NCI-H526 (cell line): ENCODE results near the gene HLTF.
"Not testable (repeated sequence)": the region's sequence is repeated elsewhere in the genome, so short reads cannot be mapped to it uniquely, and the experiment has no call there.

Experiments used
- DNase-seq, 2 experiments: peaks; one replicate each; lab custom pipeline; 2025; lab: John Stamatoyannopoulos, UW

HLTF gene, protein sequence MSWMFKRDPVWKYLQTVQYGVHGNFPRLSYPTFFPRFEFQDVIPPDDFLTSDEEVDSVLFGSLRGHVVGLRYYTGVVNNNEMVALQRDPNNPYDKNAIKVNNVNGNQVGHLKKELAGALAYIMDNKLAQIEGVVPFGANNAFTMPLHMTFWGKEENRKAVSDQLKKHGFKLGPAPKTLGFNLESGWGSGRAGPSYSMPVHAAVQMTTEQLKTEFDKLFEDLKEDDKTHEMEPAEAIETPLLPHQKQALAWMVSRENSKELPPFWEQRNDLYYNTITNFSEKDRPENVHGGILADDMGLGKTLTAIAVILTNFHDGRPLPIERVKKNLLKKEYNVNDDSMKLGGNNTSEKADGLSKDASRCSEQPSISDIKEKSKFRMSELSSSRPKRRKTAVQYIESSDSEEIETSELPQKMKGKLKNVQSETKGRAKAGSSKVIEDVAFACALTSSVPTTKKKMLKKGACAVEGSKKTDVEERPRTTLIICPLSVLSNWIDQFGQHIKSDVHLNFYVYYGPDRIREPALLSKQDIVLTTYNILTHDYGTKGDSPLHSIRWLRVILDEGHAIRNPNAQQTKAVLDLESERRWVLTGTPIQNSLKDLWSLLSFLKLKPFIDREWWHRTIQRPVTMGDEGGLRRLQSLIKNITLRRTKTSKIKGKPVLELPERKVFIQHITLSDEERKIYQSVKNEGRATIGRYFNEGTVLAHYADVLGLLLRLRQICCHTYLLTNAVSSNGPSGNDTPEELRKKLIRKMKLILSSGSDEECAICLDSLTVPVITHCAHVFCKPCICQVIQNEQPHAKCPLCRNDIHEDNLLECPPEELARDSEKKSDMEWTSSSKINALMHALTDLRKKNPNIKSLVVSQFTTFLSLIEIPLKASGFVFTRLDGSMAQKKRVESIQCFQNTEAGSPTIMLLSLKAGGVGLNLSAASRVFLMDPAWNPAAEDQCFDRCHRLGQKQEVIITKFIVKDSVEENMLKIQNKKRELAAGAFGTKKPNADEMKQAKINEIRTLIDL

DNA sequence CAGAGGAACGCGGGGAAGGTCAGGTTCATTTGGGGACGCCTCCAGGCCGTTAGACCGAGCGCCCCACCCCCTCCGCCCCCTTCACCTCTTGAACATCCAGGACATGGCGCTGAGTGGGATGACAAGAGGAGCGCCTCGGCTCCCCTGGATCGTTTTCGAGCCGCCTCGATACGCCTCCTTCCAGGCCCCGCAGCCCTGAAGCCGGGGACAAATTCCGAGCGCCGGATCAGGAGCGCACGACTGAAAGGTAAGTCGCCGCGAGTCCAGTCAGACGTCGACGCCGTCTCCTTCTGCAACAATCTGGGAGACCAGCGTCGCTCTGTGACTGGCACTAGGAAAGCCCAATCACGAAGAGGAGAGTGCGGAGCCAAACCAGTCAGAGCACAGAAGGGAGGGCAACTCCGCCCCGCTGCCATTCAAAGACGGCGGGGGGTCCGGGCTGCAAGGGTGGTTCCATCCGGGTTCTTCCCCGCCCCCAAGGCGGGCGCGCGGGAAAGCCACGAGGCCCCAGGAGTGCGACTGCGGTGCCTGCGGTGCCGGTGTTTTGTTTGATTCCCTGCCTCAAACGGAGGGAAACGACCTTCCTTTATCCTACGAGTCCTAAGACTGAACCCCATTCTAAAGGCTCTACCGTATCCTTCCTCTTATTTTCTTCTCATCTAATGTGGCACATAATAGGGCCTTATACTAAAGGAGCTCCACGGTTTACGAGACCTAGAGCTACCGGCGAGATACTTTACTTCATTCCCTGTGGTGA lies at the start of gene HLTF:
Gene HLTF, minus strand, starts transcription at position 302 of the 757 bp plus-strand sequence. Its CDS starts 197 bp downstream, at position 105.
- peak; percentile 98 to 99 for DNase-seq

DNA sequence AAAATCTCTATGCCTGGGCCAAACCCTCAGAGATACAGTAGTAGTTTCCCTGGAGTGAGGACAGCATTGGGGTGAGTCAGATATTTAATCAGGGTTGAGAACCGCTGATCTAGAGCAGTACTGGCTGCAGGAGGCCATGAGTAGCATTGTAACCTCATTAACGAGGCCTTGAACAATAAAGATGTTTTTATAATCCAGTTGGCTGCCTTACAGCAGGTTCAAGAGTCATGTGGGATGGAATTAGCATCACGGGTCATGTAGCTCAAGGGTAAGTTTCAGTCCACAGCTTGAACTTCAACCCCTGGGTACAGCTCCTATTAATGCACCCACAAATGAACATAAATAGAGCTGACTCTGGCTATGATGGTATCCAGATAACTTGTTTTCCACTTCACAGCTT lies 48.2 kb upstream of the HLTF start:
- DNase-seq = no peak

DNA sequence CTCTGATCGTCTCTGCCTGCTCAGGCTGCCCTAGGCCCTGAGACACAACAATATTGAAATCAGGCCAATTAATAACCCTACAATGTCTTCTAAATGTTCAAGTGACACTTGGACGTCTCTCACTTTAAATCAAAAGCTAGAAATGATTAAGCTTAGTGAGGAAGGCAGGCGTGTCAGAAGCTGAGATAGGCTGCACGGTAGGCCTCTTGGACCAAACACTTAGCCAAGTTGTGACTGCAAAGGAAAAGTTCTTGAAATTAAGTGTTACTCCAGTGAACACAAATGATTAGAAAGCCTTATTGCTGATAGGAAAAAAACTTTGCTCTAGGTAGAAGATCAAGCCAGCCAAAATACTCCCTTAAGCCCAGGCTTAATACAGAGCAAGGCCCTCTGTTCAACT lies 45.3 kb upstream of the HLTF start:
- DNase-seq = no peak

DNA sequence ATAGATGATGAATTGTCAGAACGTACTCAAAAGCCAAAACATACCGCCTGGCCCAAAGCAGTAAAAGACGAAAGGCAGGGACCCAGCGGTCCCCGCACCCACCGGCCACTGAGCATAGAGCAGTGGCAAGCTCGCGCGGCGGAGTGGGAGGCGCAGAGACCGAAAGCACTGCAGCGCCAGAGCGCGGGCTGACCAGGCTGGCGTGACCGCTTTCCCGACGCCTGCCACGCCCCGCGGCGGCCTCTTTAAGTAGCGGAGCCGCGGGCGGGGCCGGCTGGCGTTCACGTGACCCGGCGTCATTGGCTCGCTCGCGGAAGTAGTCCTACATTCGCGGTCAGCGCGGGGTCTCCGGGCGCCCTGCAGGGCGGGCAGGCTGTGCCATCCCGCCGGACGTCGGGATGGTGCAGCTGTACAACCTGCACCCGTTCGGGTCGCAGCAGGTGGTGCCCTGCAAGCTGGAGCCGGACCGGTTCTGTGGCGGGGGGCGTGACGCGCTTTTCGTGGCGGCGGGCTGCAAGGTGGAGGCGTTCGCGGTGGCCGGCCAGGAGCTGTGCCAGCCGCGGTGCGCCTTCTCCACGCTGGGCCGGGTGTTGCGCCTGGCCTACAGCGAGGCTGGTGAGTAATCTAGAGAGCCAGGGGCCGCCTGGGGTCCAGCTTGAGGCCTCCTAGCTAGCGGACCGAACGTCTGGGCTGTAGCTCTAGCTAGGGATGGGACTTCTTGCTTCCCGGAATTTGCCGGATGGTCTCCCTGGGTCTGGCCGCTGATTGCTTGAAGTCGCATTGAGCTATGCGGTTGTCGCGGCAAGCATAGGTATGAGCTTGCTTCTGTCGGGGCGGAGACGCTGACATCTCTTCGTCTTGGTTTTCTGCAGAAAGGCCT lies 43.2 kb upstream of the HLTF start, which contains the start of gene HPS3:
Gene HPS3, plus strand, starts transcription at position 313 of the 880 bp plus-strand sequence. Its CDS starts 86 bp downstream, at position 399.
- DNase-seq = peak; percentile 85 to 97

DNA sequence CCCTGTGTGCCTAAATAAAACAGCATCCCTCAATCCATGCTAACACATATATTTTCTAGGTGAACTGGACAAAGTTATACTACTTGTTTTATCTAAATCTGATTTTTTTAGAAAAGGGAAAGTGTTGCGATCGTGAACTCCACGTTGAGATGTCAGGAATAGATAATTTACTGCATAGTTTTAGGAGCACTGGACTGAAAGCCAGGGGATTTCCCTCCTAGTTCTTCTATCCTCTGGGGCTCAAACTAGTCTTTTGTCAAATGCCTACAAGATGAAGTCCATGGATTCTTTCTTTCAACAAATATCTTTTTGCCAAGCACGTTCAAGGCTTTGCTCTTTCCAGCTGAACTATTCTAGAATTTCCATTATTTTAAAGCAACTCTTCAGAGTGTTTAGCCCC lies 42.5 kb upstream of the HLTF start:
- no peak for DNase-seq

DNA sequence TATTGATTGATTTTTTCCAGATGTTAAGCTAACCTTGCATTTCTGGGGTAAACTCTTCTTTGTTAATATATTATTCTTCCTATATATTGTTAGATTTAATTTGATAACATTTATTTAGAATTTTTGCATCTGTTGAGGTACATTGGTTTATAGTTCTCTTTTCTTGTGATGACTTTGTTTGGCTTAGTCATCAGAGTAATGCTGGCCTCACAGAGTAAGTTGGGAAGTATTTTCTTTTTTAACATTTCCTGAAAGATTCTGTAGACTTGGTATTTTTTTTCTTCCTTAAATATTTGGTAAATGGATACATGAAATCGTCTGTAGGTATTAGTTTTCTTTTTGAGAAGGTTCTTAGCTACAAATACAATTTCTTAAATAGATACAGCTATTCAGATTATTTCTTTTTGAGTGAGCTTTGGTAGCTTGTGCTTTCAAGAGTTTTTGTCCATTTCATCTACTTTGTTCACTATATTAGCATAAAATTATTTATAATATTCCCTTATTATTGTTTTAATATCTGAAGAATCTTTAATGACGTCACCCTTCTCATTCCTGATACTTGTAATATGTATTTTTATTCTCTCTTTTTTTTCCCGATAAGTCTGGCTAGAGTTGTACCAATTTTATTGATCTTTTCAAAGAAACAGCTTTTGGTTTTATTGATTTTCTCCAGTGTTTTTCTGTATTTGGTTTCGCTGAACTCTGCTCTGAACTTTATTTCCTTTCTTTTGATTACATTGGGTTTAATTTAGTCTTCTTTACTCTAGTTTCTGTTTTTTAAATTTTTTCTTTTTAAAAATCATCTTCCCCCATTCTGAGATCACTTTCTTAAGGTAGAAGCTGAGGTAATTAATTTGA lies 36.6 kb upstream of the HLTF start:
- DNase-seq = no peak

DNA sequence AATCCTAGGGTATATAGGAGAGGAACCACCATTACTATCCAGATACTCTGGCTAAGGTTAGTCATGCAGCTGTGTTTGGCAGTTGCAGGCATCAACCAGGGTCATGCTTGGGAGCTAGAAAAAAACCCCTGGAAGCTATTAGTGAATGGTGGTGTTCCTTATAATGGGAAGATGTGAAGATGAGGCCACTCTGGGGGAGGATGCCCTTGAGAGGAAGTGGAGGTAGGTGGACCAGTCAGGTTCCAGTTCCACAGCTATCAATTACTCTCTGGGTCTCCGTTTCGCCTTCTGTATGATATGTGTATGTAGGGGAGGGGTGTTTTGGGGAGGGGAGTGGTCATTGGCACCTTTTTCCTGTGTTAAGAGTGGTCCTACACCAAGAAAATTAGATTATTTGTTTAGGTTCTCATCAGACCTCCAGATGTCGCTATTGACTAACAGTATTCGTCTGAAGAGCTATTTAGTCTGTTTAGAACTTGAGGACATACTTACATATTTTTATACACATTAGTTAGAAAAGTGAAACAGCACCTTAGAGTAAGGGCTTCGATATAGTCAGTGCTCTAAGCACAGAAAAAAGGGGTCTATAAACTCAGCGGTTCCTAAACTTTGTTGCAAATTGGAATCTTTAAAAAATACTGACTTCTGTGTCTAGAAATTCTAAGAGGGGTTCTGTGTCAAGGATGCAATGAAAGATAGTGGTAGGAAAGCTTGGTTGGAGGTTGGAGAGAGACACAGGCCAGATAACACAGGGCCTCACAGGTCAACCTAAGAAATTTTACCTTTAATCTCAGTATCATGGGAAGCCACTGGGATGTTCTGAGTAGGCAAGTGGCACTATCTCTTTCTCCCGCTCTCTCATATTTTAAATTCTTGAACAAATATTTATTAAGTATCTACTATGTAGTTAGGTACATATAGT lies 34.0 kb upstream of the HLTF start:
- DNase-seq = peak; percentile 9 to 76

DNA sequence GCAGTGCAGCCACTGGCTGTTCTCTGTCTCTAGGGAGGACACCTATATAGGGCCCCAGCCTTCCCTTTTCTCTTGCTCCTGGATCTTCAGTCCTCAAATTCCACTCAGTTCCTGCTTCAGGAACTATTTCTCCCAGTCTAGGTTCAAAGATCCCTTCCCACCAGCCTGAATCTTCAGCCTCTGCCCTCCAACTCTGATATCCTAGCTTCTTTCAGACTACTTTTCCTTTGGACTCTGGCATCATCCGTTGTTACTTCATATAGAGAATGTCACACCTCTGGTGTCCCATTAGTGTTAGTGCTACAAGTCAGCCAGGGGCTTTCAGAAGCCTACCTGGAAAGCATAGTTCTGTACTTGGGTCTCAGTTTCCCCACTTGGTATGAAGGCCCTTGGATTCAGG lies 33.1 kb upstream of the HLTF start:
- no peak for DNase-seq

DNA sequence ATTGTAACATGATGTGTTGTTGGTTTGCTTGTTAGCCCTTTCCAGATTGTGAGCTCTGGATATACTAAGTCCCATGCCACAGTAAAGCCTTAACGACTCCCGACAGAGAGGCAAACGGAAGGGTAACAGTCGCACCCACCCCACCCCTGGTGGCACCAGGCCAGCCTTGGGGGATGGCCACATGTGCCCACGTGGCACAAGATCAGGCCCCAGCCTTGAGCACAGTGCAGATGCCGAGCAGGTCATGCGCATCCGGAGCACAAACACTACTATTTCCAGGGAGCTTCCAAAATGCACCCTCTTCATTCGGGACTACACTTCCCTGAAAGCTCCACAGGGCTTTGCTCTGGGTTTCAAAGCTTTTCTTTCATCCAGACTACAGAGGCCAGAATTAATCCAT lies 32.4 kb upstream of the HLTF start:
- DNase-seq = no peak

DNA sequence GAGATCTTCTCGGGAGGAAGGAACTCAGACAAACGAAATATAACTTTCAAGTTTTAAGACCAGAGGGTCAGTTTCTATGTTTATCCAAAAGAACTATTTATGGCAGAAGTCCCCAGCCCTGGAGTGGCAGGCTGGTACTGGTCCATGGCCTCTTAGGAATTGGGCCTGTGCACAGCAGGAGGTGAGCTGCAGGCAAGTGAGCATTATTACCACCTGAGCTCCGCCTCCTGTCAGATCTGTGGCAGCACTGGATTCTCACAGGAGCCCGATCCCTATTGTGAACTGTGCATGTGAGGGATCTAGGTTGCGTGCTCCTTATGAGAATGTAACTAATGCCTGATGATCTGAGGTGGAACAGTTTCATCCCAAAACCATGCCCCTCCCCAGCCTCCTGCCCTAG lies 28.8 kb upstream of the HLTF start:
- DNase-seq = no peak

DNA sequence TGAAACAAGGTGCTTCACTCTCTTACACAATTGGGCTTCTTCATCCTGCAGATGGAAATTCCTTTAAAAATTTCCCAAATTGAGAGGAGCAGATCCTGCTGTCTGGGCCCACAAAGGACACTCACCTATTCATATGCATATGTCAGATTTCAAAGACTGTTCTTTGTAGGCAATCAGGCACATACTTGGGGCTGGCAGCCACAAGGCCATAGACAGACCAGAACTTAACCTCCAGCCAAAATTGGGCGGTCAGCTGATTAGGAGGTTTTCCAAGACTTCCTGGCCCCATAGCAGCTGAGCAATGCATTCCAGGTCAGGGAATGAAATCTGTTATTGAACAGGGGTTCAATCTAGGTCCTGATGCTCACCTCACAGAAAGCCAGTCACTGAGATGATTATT lies 28.1 kb upstream of the HLTF start:
- DNase-seq = no peak

DNA sequence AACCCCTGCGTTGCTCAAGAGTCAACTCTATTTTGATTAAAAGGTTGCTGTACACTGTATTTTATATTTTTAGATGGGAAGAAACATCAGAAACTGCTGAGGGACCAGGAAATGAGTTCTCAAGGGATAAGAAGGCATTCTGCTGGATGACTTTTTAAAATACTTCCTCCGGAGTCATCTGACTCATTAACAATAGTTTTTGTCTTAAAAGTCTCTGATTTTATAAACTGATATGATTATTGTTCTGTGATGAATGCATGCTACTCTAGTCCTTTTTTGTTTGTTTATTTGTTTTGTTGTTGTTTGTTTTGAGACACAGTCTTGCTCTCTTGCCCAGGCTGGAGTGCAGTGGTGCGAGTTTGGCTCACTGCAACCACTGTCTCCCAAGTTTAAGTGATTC lies 18.2 kb upstream of the HLTF start:
- no peak for DNase-seq

DNA sequence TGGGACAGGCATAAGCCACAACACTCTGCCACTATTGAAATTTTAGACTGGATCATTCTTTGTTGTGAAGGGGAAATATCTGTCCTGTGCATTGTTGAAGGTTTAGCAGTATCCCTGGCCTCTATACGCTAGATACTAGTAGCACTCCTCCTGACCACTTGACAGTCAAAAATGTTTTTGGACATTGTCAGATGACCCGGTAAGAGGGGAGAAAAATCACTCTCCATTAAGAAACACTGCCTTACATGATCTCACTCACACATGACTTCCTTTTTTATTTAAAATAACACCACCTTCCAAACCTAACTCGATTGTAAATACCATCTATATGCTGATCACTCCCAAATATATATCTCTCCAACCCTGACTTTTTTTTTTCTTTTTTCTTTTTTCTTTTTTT lies 15.3 kb upstream of the HLTF start:
- no peak for DNase-seq

DNA sequence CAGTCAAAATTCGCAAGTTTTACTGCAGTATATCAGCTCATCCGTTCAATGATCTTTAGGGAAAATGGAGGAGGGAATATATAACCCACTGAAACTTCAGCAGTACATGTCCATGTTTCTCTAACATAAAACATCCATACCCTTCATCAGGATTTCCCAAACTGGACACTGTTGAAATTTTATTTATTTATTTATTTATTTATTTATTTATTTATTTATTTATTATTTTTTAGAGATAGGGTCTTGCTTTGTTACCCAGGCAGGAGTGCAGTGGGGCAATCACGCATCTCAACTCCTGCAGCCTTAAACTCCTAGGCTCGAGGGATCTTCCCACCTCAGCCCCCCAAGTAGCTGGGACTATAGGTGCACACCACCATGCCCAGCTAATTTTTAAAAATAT lies 14.8 kb upstream of the HLTF start:
- no peak for DNase-seq

DNA sequence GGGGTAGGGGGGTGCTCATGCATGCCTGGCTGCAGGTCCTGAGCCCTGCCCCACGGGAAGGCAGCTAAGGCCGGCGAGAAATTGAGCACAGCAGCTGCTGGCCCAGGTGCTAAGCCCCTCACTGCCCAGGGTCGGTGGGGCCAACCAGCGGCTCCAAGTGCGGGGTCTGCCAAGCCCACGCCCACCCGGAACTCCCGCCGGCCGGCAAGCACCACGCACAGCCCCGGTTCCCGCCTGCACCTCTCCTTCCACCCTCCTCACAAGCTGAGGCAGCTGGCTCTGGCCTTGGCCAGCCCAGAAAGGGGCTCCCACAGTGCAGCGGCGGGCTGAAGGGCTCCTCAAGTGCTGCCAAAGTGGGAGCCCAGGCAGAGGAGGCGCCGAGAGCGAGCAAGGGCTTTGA lies 11.7 kb upstream of the HLTF start:
- DNase-seq = not testable (repeated sequence)

DNA sequence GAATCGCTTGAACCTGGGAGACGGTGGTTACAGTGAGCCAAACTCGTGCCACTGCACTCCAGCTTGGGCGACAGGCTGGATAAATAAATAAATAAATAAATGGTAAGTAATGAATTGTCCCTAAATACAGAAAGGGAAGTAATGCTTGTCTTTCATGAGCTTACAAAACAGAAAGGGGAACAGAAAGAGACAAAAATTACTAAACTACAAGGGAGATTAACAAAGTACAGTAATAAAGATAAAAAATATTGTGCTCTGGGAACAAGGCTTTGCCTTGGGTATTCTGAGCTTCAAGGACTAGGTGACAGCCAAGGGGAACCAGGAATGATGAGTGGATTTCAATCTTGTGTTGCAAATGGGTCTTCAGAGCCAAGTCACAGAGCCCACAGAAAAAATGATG lies 9.2 kb upstream of the HLTF start:
- DNase-seq = no peak

DNA sequence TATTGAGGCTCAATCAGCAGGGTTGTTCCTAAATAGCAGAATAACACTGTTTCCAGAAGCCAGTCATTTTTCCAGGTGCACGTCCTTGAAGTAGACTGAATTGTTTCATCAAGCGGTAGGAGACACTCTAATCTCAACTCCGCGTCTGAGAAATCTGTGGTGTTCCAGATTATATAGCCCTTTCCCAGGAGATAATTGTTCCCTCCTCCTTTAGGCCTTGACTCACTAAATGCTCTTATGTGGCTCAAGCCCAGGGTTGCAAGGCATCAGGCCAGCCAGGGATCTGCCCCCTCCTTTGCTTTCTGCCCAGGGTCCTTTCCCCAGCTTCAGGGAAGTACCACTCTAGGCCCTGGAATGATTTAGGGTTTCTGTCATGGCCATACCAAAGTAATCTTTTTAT lies 5.7 kb upstream of the HLTF start:
- DNase-seq = no peak

DNA sequence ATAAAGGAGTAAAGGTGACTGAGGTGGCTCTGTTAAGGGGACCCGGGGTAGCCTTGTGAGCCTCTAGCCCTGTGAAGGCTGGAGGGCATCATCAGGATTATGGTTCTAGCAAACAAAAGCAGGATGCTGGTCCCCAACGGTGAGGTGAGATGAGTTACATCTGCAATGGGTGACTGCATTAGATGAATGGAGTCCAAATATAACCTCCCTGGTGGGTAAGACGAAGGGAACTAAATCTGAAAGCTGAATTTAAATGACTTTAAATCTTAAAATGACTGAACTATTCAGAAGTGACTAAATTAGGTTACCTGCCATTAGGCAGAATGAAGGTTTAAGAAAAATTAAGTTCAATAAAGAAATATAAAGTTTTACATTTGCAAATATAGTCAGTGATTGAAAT lies 4.6 kb upstream of the HLTF start:
- no peak for DNase-seq

DNA sequence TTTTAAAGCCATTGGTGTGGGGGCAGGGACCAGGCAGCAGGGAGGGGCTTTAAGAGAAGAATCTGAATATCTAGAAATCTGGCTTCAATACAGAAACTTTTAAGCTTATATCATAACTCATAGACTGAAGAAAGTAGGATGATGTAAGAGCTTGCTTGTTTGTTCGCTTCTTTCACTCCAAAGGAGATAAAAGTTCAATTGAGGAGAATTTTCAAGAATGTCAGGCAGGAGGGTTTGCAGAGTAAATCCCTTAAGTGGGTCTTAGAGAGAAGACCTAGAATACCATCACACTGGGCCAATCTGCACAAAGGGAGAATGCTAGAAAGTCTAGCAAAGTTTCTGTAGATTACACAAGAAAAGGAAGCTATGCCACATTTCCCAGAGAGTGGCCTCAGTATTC lies 4.1 kb upstream of the HLTF start:
- no peak for DNase-seq
